ENCODE measurements around the gene CUEDC1.

CUEDC1 gene

GRCh38 chr17:57879437-57880085 is 75.7 kb downstream of the CUEDC1 start:
- Mint-ChIP-seq H3K36me3 (ENCODE audit: insufficient read depth) (no peaks in the 10 kb centered on the region), H3K9me3 (no peaks in the 10 kb centered on the region), H3K27me3 (peaks cover 24 to 68% of the 10 kb centered on the region in 2 donors), H3K27ac (no peak overlapping the region), H3K4me1 (ENCODE audit: low read depth in 2 of 2) (peaks cover 0 to 2% of the 10 kb centered on the region in 2 donors), H3K4me3 (no peak overlapping the region)
- DNase-seq (no peak), ATAC-seq (replicated peaks) (no peak)

DNA sequence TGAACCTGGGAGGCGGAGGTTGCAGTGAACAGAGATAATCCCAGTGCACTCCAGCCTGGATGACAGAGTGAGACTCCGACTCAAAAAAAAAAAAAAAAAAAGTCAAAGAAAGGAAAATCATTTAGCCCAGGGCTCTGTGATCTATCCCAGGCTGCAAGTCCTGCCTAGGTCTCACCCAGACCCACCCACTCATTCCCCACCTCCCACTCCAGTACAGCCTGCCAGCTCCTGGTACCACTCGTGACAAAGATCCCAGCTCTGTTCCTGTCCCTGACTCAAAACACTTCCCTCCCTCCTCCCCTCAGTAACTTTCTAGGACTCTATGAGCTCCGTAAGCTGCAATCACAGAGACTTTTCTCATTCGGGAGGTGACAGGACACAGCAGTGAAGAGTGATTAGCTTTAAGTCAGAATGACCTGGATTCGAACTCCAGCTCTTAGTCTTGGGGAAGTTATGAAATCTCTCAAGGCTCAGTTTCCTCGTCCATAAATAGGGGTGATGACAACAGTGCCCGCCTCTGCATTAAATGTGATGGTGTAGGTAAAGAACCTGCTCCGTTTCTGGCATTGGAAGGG is 77.3 kb downstream of the CUEDC1 start:
- ATAC-seq (replicated peaks) (no peak), DNase-seq (no peak)
- H3K4me1 Mint-ChIP-seq (ENCODE audit: low read depth in 2 of 2): peaks cover 0 to 6% of the 10 kb centered on the region in 2 donors
- no peak overlapping the region for H3K27ac Mint-ChIP-seq
- no peak overlapping the region for H3K4me3 Mint-ChIP-seq
- H3K27me3 Mint-ChIP-seq: peaks cover 38 to 77% of the 10 kb centered on the region in 2 donors
- no peaks in the 10 kb centered on the region for H3K36me3 Mint-ChIP-seq (ENCODE audit: insufficient read depth)
- no peaks in the 10 kb centered on the region for H3K9me3 Mint-ChIP-seq

GRCh38 chr17:57876866-57877237 is 78.4 kb downstream of the CUEDC1 start:
- H3K9me3 Mint-ChIP-seq: no peaks in the 10 kb centered on the region
- H3K4me3 Mint-ChIP-seq: no peak overlapping the region
- peaks cover 45 to 87% of the 10 kb centered on the region in 2 donors for H3K27me3 Mint-ChIP-seq
- ATAC-seq (replicated peaks) (no peak), DNase-seq (no peak)
- no peak overlapping the region for H3K27ac Mint-ChIP-seq
- H3K36me3 Mint-ChIP-seq (ENCODE audit: insufficient read depth): no peaks in the 10 kb centered on the region
- H3K4me1 Mint-ChIP-seq (ENCODE audit: low read depth in 2 of 2): peaks cover 0 to 6% of the 10 kb centered on the region in 2 donors

GRCh38 chr17:57876023-57876865 is 79.0 kb downstream of the CUEDC1 start:
- Mint-ChIP-seq H3K4me3 (peak overlapping the region in 1 of 2 donors; percentile 32), H3K4me1 (ENCODE audit: low read depth in 2 of 2) (peaks cover 0 to 6% of the 10 kb centered on the region in 2 donors), H3K27me3 (peaks cover 49 to 92% of the 10 kb centered on the region in 2 donors), H3K36me3 (ENCODE audit: insufficient read depth) (no peaks in the 10 kb centered on the region), H3K27ac (no peak overlapping the region), H3K9me3 (no peaks in the 10 kb centered on the region)
- no peak for DNase-seq
- ATAC-seq (replicated peaks): no peak

GRCh38 chr17:57875290-57876022 is 79.8 kb downstream of the CUEDC1 start:
- Mint-ChIP-seq H3K4me3 (no peak overlapping the region), H3K4me1 (ENCODE audit: low read depth in 2 of 2) (peaks cover 0 to 6% of the 10 kb centered on the region in 2 donors), H3K27me3 (peaks cover 49 to 88% of the 10 kb centered on the region in 2 donors), H3K27ac (no peak overlapping the region), H3K36me3 (ENCODE audit: insufficient read depth) (peaks cover under 1% of the 10 kb centered on the region), H3K9me3 (no peaks in the 10 kb centered on the region)
- ATAC-seq (replicated peaks) (no peak), DNase-seq (no peak)

- Mint-ChIP-seq H3K36me3 (ENCODE audit: insufficient read depth) (peaks cover 3% of the 10 kb centered on the region), H3K27ac (no peak overlapping the region), H3K9me3 (no peaks in the 10 kb centered on the region), H3K4me1 (ENCODE audit: low read depth in 2 of 2) (peaks cover 0 to 4% of the 10 kb centered on the region in 2 donors), H3K27me3 (peaks cover 55 to 88% of the 10 kb centered on the region in 2 donors), H3K4me3 (no peak overlapping the region)
- no peak for ATAC-seq (replicated peaks)
- no peak for DNase-seq
Observed at GRCh38 chr17:57874434-57875289, 80.5 kb downstream of the CUEDC1 start.

DNA sequence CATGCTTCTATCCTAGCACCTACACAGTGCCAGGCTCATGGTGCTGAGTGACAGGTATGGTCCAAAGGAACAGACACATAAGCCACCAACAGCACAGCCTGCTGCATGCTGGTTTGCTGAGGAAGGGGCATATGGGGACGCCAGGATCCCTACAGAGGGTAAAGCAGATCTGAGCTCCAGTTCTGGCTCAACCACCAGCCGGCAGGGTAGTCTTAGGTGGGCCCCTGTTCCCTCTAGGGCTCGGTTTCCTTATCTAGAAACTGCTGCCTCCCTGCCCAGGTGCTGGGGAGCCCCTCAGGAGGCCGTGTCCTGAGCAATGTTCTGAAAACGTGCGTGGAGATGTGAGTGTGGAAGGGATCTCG is 81.2 kb downstream of the CUEDC1 start:
- Mint-ChIP-seq H3K36me3 (ENCODE audit: insufficient read depth) (peaks cover 3% of the 10 kb centered on the region), H3K27ac (no peak overlapping the region), H3K9me3 (no peaks in the 10 kb centered on the region), H3K4me1 (ENCODE audit: low read depth in 2 of 2) (peaks cover 0 to 4% of the 10 kb centered on the region in 2 donors), H3K27me3 (peaks cover 49 to 84% of the 10 kb centered on the region in 2 donors), H3K4me3 (peak overlapping the region in 1 of 2 donors; percentile 47)
- ATAC-seq (replicated peaks) (no peak), DNase-seq (no peak)

- Mint-ChIP-seq H3K4me1 (ENCODE audit: low read depth in 2 of 2) (peaks cover 0 to 4% of the 10 kb centered on the region in 2 donors), H3K36me3 (ENCODE audit: insufficient read depth) (peaks cover 3% of the 10 kb centered on the region), H3K27ac (no peak overlapping the region), H3K27me3 (peaks cover 47 to 78% of the 10 kb centered on the region in 2 donors), H3K9me3 (no peaks in the 10 kb centered on the region), H3K4me3 (no peak overlapping the region)
- DNase-seq (no peak), ATAC-seq (replicated peaks) (no peak)
Observed at GRCh38 chr17:57873261-57874057, 81.8 kb downstream of the CUEDC1 start.

GRCh38 chr17:57872536-57872935 is 82.7 kb downstream of the CUEDC1 start:
- ATAC-seq (replicated peaks): no peak
- Mint-ChIP-seq H3K27me3 (peaks cover 47 to 77% of the 10 kb centered on the region in 2 donors), H3K4me1 (ENCODE audit: low read depth in 2 of 2) (peaks cover 0 to 4% of the 10 kb centered on the region in 2 donors)

DNA sequence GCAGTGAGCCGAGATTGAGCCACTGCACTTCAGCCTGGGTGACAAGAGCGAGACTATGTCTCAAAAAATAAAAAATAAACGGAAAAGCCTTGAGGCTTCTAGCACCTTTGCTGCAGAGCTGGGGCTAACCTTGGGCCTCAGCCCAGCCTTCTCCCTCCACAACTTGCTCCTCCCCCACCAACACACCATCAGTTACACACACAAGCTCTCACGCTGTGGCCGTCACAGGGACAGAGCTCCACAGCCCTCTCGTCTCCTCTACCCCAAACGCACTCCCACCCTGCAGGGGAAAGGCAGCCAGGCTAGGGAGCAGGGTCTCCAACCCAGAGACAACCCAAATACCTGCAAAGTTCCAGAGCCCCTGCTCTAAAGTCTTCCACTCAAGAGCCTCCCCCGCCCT is 83.3 kb downstream of the CUEDC1 start:
- Mint-ChIP-seq H3K27me3 (peaks cover 47 to 76% of the 10 kb centered on the region in 2 donors), H3K9me3 (no peaks in the 10 kb centered on the region), H3K4me1 (ENCODE audit: low read depth in 2 of 2) (peaks cover 0 to 4% of the 10 kb centered on the region in 2 donors), H3K36me3 (ENCODE audit: insufficient read depth) (peaks cover 3% of the 10 kb centered on the region), H3K4me3 (no peak overlapping the region), H3K27ac (no peak overlapping the region)
- ATAC-seq (replicated peaks) (no peak), DNase-seq (no peak)

More at GRCh38 chr17:57872536-57872935, 82.7 kb downstream of the CUEDC1 start:
- H3K4me3 Mint-ChIP-seq: no peak overlapping the region
- DNase-seq: no peak
- peaks cover 3% of the 10 kb centered on the region for H3K36me3 Mint-ChIP-seq (ENCODE audit: insufficient read depth)
- H3K9me3 Mint-ChIP-seq: no peaks in the 10 kb centered on the region
- H3K27ac Mint-ChIP-seq: no peak overlapping the region

GRCh38 chr17:57871155-57871554 is 84.1 kb downstream of the CUEDC1 start:
- H3K27me3 Mint-ChIP-seq: peaks cover 42 to 69% of the 10 kb centered on the region in 2 donors
- no peak overlapping the region for H3K27ac Mint-ChIP-seq
- DNase-seq (no peak), ATAC-seq (replicated peaks) (no peak)
- H3K4me3 Mint-ChIP-seq: no peak overlapping the region
- peaks cover 3% of the 10 kb centered on the region for H3K36me3 Mint-ChIP-seq (ENCODE audit: insufficient read depth)
- peaks cover 0 to 4% of the 10 kb centered on the region in 2 donors for H3K4me1 Mint-ChIP-seq (ENCODE audit: low read depth in 2 of 2)
- no peaks in the 10 kb centered on the region for H3K9me3 Mint-ChIP-seq

DNA sequence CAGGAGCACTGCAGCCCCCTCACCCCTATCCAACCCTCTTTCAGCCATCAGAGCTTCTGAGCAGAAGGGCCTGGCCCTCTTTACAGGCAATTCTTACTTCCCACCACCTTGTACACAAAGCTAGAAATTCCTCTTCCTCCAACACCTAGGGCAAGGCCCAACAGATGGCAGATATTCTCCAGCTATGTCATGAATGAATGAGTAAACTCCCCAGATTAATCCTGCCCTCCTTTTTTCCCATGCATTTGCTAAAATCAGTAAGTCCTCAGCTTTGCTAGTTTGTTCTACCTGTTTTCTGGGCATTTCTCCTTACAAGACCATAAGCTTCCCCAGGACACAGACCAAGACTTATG is 85.0 kb downstream of the CUEDC1 start:
- H3K36me3 Mint-ChIP-seq (ENCODE audit: insufficient read depth): peaks cover 3% of the 10 kb centered on the region
- H3K4me3 Mint-ChIP-seq: no peak overlapping the region
- DNase-seq: no peak
- ATAC-seq (replicated peaks): no peak
- no peak overlapping the region for H3K27ac Mint-ChIP-seq
- peaks cover 0 to 4% of the 10 kb centered on the region in 2 donors for H3K4me1 Mint-ChIP-seq (ENCODE audit: low read depth in 2 of 2)
- no peaks in the 10 kb centered on the region for H3K9me3 Mint-ChIP-seq
- H3K27me3 Mint-ChIP-seq: peaks cover 37 to 61% of the 10 kb centered on the region in 2 donors

Measured in effector memory CD8-positive, alpha-beta T cell (primary cell).